Measurements from ENCODE around the gene RAD51B. TPM values are rescaled to one million over a fixed set of nuclear protein-coding genes. Genes with fewer than 3 reads are reported as not detected.

Gene RAD51B
- total and polyA plus RNA-seq, 2 of the 13 experiments (the other 11 are each of a cell fraction or from before 2014, with no cell fraction given) = 7.0 to 9.5 TPM

- TF ChIP-seq MLLT10 (CRISPR knock-in tag; IDR thresholded peaks at IDR 0.05) = no peak
- TF ChIP-seq ZNF687 (CRISPR knock-in tag; IDR thresholded peaks at IDR 0.05) = peak; percentile 32; the same call in 1 of the 2 replicates
- TF ChIP-seq RXRB (CRISPR knock-in tag; IDR thresholded peaks at IDR 0.05; ENCODE audit: borderline replicate concordance) = no peak
- TF ChIP-seq MTF1 (CRISPR knock-in tag; IDR thresholded peaks at IDR 0.05) = no peak
- TF ChIP-seq ZBTB7A (CRISPR knock-in tag; IDR thresholded peaks at IDR 0.05) = no peak
- peak; percentile 45; the same call in 1 of the 2 replicates for TF ChIP-seq TFAP4 (IDR thresholded peaks at IDR 0.05; ENCODE audit: borderline replicate concordance, low read depth)
- TF ChIP-seq ZNF253 (CRISPR knock-in tag; IDR thresholded peaks at IDR 0.05; ENCODE audit: borderline replicate concordance) = no peak
Measured at GRCh38 chr14:68655021-68655831, 835.6 kb downstream of the RAD51B start (continued).

Measured in HepG2 (cell line).